Cardiac muscle cell (in vitro differentiated cells and primary cell): ENCODE data around the gene TSPAN31. TPM values are rescaled to one million over a fixed set of nuclear protein-coding genes. Genes with fewer than 3 reads are reported as not detected.
"Not testable (repeated sequence)": the region's sequence is repeated elsewhere in the genome, so short reads cannot be mapped to it uniquely, and the experiment has no call there.

Experiments
- DNase-seq, 2 donors: peaks; one replicate each; pipeline versions ENCODE4 v3.0.0 to v3.0.0-alpha.2; 2010 to 2017; ENCODE audit warnings: low read depth in 1 of 2, low spot score in 1 of 2
- H3K27ac ChIP-seq: fragments of 200-600 bp; sonication (generic); 2 replicates; pipeline ENCODE4 v1.5.1; 2016
- H3K27me3 ChIP-seq: fragments of 200-600 bp; sonication (generic); 2 replicates; pipeline ENCODE4 v1.6.0; 2016; ENCODE audit warnings: control low read depth
- H3K36me3 ChIP-seq: fragments of 200-600 bp; sonication (generic); 2 replicates; pipeline ENCODE4 v1.5.1; 2016; ENCODE audit warnings: control low read depth
- H3K4me1 ChIP-seq: fragments of 200-600 bp; sonication (generic); 2 replicates; pipeline ENCODE4 v1.8.1; 2017; ENCODE audit warnings: low read depth, mild to moderate bottlenecking, mixed run types
- H3K4me3 ChIP-seq: fragments of 200-600 bp; sonication (generic); 2 replicates; pipeline ENCODE4 v1.5.1; 2016; ENCODE audit warnings: mild to moderate bottlenecking
- H3K9me3 ChIP-seq: fragments of 200-600 bp; sonication (generic); 2 replicates; pipeline ENCODE4 v1.5.1; 2017; ENCODE audit warnings: low read depth, mild to moderate bottlenecking, control low read depth
- polyA plus RNA-seq: library from polyadenylated mRNA; unstranded; fragments of >200 nt; fragmentation: Nextera tagmentation; extraction: Ambion mirVana; gene quantifications from 2 replicates; pipeline ENCODE4 v1.2.1, GENCODE V29; 2016
- total RNA-seq: library from RNA; depleted of rRNA; stranded (reverse); fragments of >200 nt; gene quantifications from 2 replicates; pipeline ENCODE4 v1.2.3, GENCODE V29; 2016
- TF ChIP-seq, protein P1 (sequence below): IDR thresholded peaks from 2 replicates; pipeline ENCODE4 v1.5.1; 2012; ENCODE audit warnings: low read depth, mild to moderate bottlenecking, low read length

TSPAN31 gene
- total and polyA plus RNA-seq, 2 experiments from 2014 or later, result 65.9 to 66.3 TPM

DNA sequence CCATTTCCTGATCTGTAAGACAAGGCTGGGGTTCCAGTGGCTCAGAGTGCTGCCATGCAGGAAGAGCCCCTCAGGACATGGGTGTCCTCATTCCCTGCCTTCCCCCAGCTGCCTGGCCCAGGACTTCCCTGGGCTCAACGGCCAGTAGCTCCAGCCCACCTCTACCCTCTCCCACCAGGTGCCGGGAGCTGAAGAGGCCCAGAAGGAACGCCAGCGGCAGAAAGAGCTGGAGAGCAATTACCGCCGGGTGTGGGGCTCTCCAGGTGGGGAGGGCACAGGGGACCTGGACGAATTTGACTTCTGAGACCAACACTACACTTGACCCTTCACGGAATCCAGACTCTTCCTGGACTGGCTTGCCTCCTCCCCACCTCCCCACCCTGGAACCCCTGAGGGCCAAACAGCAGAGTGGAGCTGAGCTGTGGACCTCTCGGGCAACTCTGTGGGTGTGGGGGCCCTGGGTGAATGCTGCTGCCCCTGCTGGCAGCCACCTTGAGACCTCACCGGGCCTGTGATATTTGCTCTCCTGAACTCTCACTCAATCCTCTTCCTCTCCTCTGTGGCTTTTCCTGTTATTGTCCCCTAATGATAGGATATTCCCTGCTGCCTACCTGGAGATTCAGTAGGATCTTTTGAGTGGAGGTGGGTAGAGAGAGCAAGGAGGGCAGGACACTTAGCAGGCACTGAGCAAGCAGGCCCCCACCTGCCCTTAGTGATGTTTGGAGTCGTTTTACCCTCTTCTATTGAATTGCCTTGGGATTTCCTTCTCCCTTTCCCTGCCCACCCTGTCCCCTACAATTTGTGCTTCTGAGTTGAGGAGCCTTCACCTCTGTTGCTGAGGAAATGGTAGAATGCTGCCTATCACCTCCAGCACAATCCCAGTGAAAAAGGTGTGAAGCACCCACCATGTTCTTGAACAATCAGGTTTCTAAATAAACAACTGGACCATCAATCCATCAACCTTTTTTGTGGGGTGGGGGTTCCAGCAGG lies 23.9 kb upstream of the TSPAN31 start:
- TF ChIP-seq, protein P1, sequence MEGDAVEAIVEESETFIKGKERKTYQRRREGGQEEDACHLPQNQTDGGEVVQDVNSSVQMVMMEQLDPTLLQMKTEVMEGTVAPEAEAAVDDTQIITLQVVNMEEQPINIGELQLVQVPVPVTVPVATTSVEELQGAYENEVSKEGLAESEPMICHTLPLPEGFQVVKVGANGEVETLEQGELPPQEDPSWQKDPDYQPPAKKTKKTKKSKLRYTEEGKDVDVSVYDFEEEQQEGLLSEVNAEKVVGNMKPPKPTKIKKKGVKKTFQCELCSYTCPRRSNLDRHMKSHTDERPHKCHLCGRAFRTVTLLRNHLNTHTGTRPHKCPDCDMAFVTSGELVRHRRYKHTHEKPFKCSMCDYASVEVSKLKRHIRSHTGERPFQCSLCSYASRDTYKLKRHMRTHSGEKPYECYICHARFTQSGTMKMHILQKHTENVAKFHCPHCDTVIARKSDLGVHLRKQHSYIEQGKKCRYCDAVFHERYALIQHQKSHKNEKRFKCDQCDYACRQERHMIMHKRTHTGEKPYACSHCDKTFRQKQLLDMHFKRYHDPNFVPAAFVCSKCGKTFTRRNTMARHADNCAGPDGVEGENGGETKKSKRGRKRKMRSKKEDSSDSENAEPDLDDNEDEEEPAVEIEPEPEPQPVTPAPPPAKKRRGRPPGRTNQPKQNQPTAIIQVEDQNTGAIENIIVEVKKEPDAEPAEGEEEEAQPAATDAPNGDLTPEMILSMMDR, result no peak
- no peak for DNase-seq
- H3K4me3 ChIP-seq, result no peak overlapping the region
- H3K36me3 ChIP-seq, result peaks cover 17% of the 10 kb centered on the region
- H3K27ac ChIP-seq, result no peak overlapping the region
- H3K4me1 ChIP-seq, result peaks cover 1% of the 10 kb centered on the region
- peaks cover 30% of the 10 kb centered on the region for H3K27me3 ChIP-seq
- H3K9me3 ChIP-seq, result no peaks in the 10 kb centered on the region

DNA sequence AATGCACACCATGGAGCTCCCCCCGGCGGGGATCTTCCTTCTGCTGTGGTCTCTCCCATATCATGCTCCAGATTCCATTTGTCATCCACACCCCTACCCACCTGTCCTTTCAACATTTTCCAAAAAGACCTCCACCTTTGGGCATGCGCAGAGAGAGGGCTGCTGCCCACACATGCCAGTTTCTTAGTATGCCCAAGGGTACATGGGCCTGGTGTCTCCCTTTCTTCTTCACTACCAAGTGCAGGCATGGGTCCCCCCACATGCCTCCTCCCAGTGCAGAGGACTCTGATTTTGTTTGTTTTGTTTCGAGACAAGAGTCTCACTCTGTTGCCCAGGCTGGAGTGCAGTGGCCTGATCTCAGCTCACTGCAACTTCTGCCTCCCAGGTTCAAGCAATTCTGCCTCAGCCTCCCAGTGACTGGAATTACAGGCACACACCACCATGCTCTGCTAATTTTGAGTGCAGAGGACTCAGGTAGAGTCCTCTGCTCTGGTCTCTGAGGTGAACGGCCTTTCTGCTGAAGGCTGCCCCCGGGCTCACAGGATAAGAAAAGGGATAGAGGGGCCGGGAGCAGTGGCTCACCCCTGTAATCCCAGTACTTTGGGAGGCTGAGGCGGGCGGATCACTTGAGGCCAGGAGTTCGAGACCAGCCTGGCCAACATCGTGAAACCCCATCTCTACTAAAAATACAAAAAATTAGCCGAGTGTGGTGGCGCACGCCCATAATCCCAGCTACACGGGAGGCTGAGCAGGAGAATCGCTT lies 22.8 kb upstream of the TSPAN31 start:
- not testable (repeated sequence) for H3K4me3 ChIP-seq, H3K27ac ChIP-seq, DNase-seq, H3K9me3 ChIP-seq, H3K4me1 ChIP-seq
- Histone ChIP-seq H3K36me3 (peaks cover 16% of the 10 kb centered on the region), H3K27me3 (peaks cover 41% of the 10 kb centered on the region)

DNA sequence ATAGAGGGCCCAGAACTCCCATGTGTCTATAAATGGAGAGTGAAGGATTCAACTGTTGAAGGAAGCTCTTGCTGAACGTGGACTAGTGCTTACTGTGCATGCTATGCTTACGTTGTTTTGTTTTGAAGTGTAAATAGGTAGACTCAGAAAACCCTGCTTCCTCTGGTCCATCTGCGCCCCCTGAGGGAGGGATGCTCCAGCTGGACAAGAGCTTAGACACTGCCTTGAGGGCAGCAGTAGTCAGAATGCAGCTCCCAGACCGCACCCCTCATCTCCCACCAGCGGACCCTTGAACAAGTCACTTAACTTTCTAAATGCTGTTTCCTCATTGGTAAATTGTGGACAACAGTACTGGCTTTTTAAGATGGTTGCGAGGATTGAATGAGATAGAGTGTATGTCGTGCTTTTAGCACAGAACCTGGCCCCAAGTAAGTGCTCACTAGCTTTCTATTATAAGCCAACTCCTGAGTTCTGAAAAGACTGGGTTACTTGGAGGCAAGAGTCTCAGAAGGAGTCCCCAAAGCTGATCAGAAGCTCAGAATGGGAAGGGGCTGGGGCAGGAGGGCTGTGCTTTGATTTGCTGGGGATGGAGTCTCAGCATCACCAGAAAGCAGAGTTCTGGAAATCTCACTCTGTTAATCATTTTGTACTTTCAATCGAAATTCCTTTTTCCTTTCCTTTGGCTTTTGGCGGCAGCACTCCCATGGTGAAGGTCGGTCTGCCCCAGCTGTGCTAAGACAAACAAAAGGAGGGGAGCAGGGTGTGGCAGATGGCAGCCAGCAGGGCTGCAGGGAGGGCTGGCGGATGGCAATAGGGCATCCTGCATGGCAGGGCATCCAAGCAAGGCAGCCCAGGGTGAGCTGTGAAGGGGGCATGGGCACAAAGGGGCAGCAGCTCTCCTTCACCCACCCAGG lies 21.9 kb upstream of the TSPAN31 start:
- Histone ChIP-seq H3K4me3 (no peak overlapping the region), H3K27ac (no peak overlapping the region), H3K36me3 (peaks cover 13% of the 10 kb centered on the region), H3K4me1 (peaks cover 4% of the 10 kb centered on the region), H3K9me3 (no peaks in the 10 kb centered on the region), H3K27me3 (peaks cover 50% of the 10 kb centered on the region)
- TF ChIP-seq, protein P1, result no peak
- DNase-seq, result no peak

DNA sequence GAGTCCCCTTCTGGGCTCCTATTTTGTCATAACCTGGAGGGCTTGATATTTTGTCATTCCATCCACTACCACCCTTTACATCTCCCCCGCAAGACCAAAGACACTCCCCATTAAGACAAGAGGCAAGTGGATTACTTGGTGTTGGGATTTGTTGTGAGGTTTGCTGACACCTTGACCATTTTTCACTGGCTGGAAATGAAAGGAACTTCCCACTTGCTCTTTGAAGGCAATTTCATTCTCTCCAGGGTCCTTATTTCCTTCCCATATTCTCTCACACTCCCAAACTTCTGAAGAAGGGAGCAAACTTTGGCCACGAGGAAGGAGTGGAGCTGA lies 21.2 kb upstream of the TSPAN31 start:
- H3K27ac ChIP-seq, result no peak overlapping the region
- no peak for DNase-seq
- no peaks in the 10 kb centered on the region for H3K9me3 ChIP-seq
- H3K4me1 ChIP-seq, result peaks cover 4% of the 10 kb centered on the region
- TF ChIP-seq, protein P1, result no peak
- peaks cover 57% of the 10 kb centered on the region for H3K27me3 ChIP-seq
- H3K4me3 ChIP-seq, result no peak overlapping the region
- H3K36me3 ChIP-seq, result peaks cover 12% of the 10 kb centered on the region

DNA sequence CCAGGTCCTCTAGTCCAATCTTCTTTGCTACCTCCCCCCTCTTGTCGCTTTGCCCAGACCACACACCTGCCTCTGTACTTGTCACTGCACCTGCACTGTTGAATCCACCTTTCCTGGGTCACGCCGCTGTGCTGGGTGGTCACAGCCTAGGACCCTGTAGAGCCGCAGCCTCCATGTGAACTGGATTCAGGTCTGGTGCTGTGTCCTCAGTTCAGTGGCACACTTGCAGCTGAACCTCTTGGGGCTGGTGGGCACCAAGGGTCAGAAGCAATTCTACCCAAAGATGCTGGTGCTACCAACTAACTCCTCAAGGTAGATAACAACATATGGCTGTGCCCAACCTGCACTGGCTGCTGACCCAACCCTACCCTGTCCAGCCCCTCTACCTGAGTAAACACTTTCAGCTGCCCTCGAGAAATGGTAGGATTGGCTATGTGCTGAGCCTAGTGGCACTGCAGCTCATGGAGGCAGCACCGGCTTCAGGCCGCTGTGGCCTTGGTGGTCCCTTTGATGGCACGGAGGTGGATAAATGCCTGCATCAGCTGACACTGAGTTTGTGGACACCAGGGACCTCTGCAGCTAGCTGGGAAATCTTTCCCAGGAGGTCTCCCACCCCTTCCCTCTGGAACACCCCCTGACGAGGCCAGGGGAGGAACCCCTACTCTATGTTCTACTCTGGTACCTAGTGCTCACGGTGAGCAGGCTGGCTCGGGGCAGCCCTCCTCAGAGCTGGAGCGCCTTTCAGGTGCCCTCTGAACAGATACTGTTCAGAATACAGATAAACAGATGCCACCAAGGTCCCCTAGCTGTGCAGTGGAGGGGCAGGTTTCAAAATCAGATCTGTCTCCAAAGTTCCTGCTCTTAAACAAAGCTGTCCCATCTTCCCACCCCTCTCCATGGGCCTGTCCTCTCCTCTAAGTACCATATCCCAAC lies 20.6 kb upstream of the TSPAN31 start:
- Histone ChIP-seq H3K36me3 (peaks cover 7% of the 10 kb centered on the region), H3K9me3 (no peaks in the 10 kb centered on the region), H3K4me1 (peaks cover 4% of the 10 kb centered on the region), H3K4me3 (no peak overlapping the region), H3K27ac (no peak overlapping the region), H3K27me3 (peaks cover 62% of the 10 kb centered on the region)
- DNase-seq, result no peak
- TF ChIP-seq, protein P1, result no peak
